Measurements from ENCODE around the gene AFF1. TPM values are rescaled to one million over a fixed set of nuclear protein-coding genes. Genes with fewer than 3 reads are reported as not detected.

Gene AFF1
- total and polyA plus RNA-seq, 2 donors from 2014 or later, result 13.4 to 187 TPM

GRCh38 chr4:87053802-87054767 lies 119.3 kb downstream of the AFF1 start:
- no peak overlapping the region for H3K9ac ChIP-seq (ENCODE audit: low read length in 3 of 3)
- H3K9me3 ChIP-seq (ENCODE audit: control insufficient read depth in 2 of 3, insufficient read depth in 1 of 3, low read length in 3 of 3), result no peaks in the 10 kb centered on the region
- TF ChIP-seq CTCF (IDR thresholded peaks at IDR 0.05; ENCODE audit: borderline replicate concordance, extremely low read depth, insufficient read depth), result no peak
- DNase-seq (no peak), FAIRE-seq (no peak)
- peaks cover 0 to 36% (median 31%) of the 10 kb centered on the region in 3 donors for H3K4me1 ChIP-seq (ENCODE audit: control insufficient read depth in 2 of 3, insufficient read depth in 2 of 3, low read depth in 1 of 3, low read length in 3 of 3)
- H3K36me3 ChIP-seq (ENCODE audit: control insufficient read depth in 2 of 3, insufficient read depth in 3 of 3, low read length in 3 of 3), result peaks cover 0 to 2% (median 0%) of the 10 kb centered on the region in 3 donors
- H3K27me3 ChIP-seq (ENCODE audit: control insufficient read depth, insufficient read depth, low read length), result no peaks in the 10 kb centered on the region
- H3K27ac ChIP-seq (ENCODE audit: low read depth in 2 of 2, low read length in 2 of 2), result peak overlapping the region in 1 of 2 donors; percentile 69
- intact Hi-C loops (cut with DNase I), result no loop called here
- H3K4me3 ChIP-seq (ENCODE audit: low read length in 3 of 3), result no peak overlapping the region

GRCh38 chr4:87054900-87055299 lies 120.1 kb downstream of the AFF1 start:
- no peak for TF ChIP-seq CTCF (IDR thresholded peaks at IDR 0.05; ENCODE audit: borderline replicate concordance, extremely low read depth, insufficient read depth)
- no peak for DNase-seq
- no peaks in the 10 kb centered on the region for H3K27me3 ChIP-seq (ENCODE audit: control insufficient read depth, insufficient read depth, low read length)
- no peak overlapping the region for H3K4me3 ChIP-seq (ENCODE audit: low read length in 3 of 3)
- no peak for FAIRE-seq
- intact Hi-C loops (cut with DNase I), result no loop called here
- peaks cover 0 to 40% (median 33%) of the 10 kb centered on the region in 3 donors for H3K4me1 ChIP-seq (ENCODE audit: control insufficient read depth in 2 of 3, insufficient read depth in 2 of 3, low read depth in 1 of 3, low read length in 3 of 3)
- no peaks in the 10 kb centered on the region for H3K9me3 ChIP-seq (ENCODE audit: control insufficient read depth in 2 of 3, insufficient read depth in 1 of 3, low read length in 3 of 3)
- no peak overlapping the region for H3K9ac ChIP-seq (ENCODE audit: low read length in 3 of 3)
- peak overlapping the region in 1 of 2 donors; percentile 57 for H3K27ac ChIP-seq (ENCODE audit: low read depth in 2 of 2, low read length in 2 of 2)
- peaks cover 0 to 5% (median 2%) of the 10 kb centered on the region in 3 donors for H3K36me3 ChIP-seq (ENCODE audit: control insufficient read depth in 2 of 3, insufficient read depth in 3 of 3, low read length in 3 of 3)

DNA sequence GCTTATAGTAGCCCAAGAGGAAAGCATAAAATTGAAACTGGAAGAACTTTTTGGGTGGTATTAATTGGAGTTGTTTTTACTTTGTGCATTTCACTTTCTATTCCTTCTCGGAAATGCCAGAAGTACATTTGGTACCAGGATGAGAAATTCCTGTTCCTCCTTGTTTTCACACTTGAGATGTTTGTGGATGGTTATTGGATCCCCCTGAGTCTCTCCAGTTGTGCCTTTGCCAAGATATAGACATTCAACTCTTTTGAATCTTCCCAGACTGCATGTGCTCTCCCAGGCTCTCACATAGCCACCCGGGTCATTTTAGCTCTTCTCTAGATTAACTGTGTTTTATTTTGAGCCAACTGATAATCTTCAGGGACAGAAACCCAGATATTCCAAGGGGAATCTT lies 120.5 kb downstream of the AFF1 start:
- intact Hi-C loops (cut with DNase I), result no loop called here
- no peak for TF ChIP-seq CTCF (IDR thresholded peaks at IDR 0.05; ENCODE audit: borderline replicate concordance, extremely low read depth, insufficient read depth)
- FAIRE-seq (no peak), DNase-seq (no peak)
- Histone ChIP-seq H3K27me3 (ENCODE audit: control insufficient read depth, insufficient read depth, low read length) (no peaks in the 10 kb centered on the region), H3K4me3 (ENCODE audit: low read length in 3 of 3) (peak overlapping the region in 1 of 3 donors; percentile 16), H3K36me3 (ENCODE audit: control insufficient read depth in 2 of 3, insufficient read depth in 3 of 3, low read length in 3 of 3) (peaks cover 0 to 5% (median 2%) of the 10 kb centered on the region in 3 donors), H3K4me1 (ENCODE audit: control insufficient read depth in 2 of 3, insufficient read depth in 2 of 3, low read depth in 1 of 3, low read length in 3 of 3) (peaks cover 0 to 40% (median 33%) of the 10 kb centered on the region in 3 donors), H3K9me3 (ENCODE audit: control insufficient read depth in 2 of 3, insufficient read depth in 1 of 3, low read length in 3 of 3) (no peaks in the 10 kb centered on the region), H3K9ac (ENCODE audit: low read length in 3 of 3) (no peak overlapping the region), H3K27ac (ENCODE audit: low read depth in 2 of 2, low read length in 2 of 2) (peak overlapping the region in 1 of 2 donors; percentile 78)
